Psoas muscle (tissue), 8 donors: Measurements from ENCODE around the gene WNT3. TPM values are rescaled to one million over a fixed set of nuclear protein-coding genes. Genes with fewer than 3 reads are reported as not detected.

Experiments used
- ATAC-seq, 4 donors: fragments of 200-7000 bp; cut with Tn5 transposase; one replicate each; pipeline ENCODE4 v1.9.1; 2020; ENCODE audit warnings: moderate library complexity in 3 of 4, mild to moderate bottlenecking in 2 of 4
- DNase-seq, 2 donors: peaks; one replicate each; pipeline ENCODE4 v3.0.0-alpha.2; 2020
- H3K27ac ChIP-seq: fragments of 200-600 bp; one replicate; pipeline ENCODE4 v1.8.0; 2022
- H3K27me3 ChIP-seq, 3 donors: fragments of 200-600 bp in 1 of 3; one replicate each; pipeline versions ENCODE4 v1.6.1 to v1.8.0; 2013 to 2022; ENCODE audit warnings: low read length in 2 of 3, mild to moderate bottlenecking in 2 of 3, moderate library complexity in 1 of 3; ENCODE audit not compliant: insufficient read depth in 3 of 3
- H3K36me3 ChIP-seq, 2 donors: fragments of 200-600 bp in 1 of 2; one replicate each; pipeline versions ENCODE4 v1.6.1 to v1.8.0; 2013 to 2022; ENCODE audit warnings: low read depth in 1 of 2, mild to moderate bottlenecking in 1 of 2, moderate library complexity in 1 of 2; ENCODE audit not compliant: insufficient read depth in 1 of 2
- H3K4me1 ChIP-seq: fragments of 200-600 bp; one replicate; pipeline ENCODE4 v1.8.0; 2022
- H3K4me3 ChIP-seq: fragments of 200-600 bp; one replicate; pipeline ENCODE4 v1.8.0; 2022; ENCODE audit warnings: mild to moderate bottlenecking
- H3K9me3 ChIP-seq: fragments of 200-600 bp; one replicate; pipeline ENCODE4 v1.8.0; 2022
- CTCF ChIP-seq: fragments of 200-600 bp; IDR thresholded peaks from one replicate; pipeline ENCODE4 v1.8.0; 2022; ENCODE audit warnings: antibody characterized with exemption
- WGBS, 3 donors: extraction: QIAGEN DNeasy Blood & Tissue Kit; methylation state at CpG; one replicate each; pipeline versions ENCODE4 v1.1.6 to v1.1.7; 2013; 5-methylcytosine and 5-hydroxymethylcytosine counted together
- intact Hi-C, 2 donors: fragments of 100-400 bp; cut with DNase I; formaldehyde crosslinking; loops; one replicate each; pipeline versions ENCODE4 v1.11.0 to v1.14.2; 2022
- polyA plus RNA-seq, 3 donors: library from polyadenylated mRNA; stranded (reverse); fragments of 200-250 nt; gene quantifications; one replicate each; pipeline ENCODE4 v1.2.3, GENCODE V29; 2013
- total RNA-seq, 4 donors: library from RNA; stranded (reverse); fragmentation: NEBNext Ultra II Directional in 2 of 4; extraction: Animal tissue kit (Norgen Biotek cat#: 25700) in 2 of 4; gene quantifications; one replicate each; pipeline versions ENCODE4 v1.2.1 to v1.2.4, GENCODE V29; 2021 to 2023
- donor health status: healthy with polysubstance abuse.
- donor health status: DM: no; HTN: no; CAD: no; lungs with moderate emphysema.
- donor health status: Bipolar disorder and iron deficiency.
- donor health status: healthy.
- donor health status: DM: yes; HTN: yes; CAD: no.
- donor health status: DM: no; HTN: no; CAD: no.
- donor health status: DM: no; HTN: no; CAD: no.
- donor health status: DM: yes; HTN: yes; CAD: no.

WNT3 gene
- total and polyA plus RNA-seq, 7 donors = 0.06 to 0.36 (median 0.10) TPM; not detected in 2

GRCh38 chr17:46810837-46811236 is 7.7 kb downstream of the WNT3 start:
- TF ChIP-seq CTCF = no peak
- H3K9me3 ChIP-seq = no peaks in the 10 kb centered on the region
- no peak for ATAC-seq
- no peaks in the 10 kb centered on the region for H3K36me3 ChIP-seq
- no peaks in the 10 kb centered on the region for H3K4me1 ChIP-seq
- H3K4me3 ChIP-seq = no peak overlapping the region
- no peak overlapping the region for H3K27ac ChIP-seq
- DNase-seq = no peak
- H3K27me3 ChIP-seq = peaks cover 0 to 37% (median 9%) of the 10 kb centered on the region in 3 donors
- WGBS, 3 donors = 81 to 83% (median 82%) methylated on average over 10 of the region's 10 CpGs
- intact Hi-C loops = no loop called here

- H3K4me3 ChIP-seq = no peak overlapping the region
- DNase-seq = no peak
- no peak for ATAC-seq
- H3K4me1 ChIP-seq = no peaks in the 10 kb centered on the region
- H3K27ac ChIP-seq = no peak overlapping the region
- H3K9me3 ChIP-seq = no peaks in the 10 kb centered on the region
- no peaks in the 10 kb centered on the region for H3K36me3 ChIP-seq
- WGBS, 3 donors = 64 to 72% (median 65%) methylated on average over 8 of the region's 8 CpGs
- H3K27me3 ChIP-seq = peaks cover 0 to 20% (median 5%) of the 10 kb centered on the region in 3 donors
- intact Hi-C loops = no loop called here
- no peak for TF ChIP-seq CTCF
These were observed 9.4 kb downstream of the WNT3 start for GRCh38 chr17:46809110-46809571.

- intact Hi-C loops = no loop called here
- no peak for ATAC-seq
- no peak for DNase-seq
- H3K36me3 ChIP-seq = no peaks in the 10 kb centered on the region
- H3K4me1 ChIP-seq = no peaks in the 10 kb centered on the region
- H3K9me3 ChIP-seq = no peaks in the 10 kb centered on the region
- H3K27me3 ChIP-seq = peaks cover 0 to 3% (median 0%) of the 10 kb centered on the region in 3 donors
- H3K27ac ChIP-seq = no peak overlapping the region
- no peak overlapping the region for H3K4me3 ChIP-seq
- TF ChIP-seq CTCF = no peak
- 88 to 92% (median 89%) methylated on average over 6 of the region's 6 CpGs for WGBS, 3 donors
These were observed 12.7 kb downstream of the WNT3 start for GRCh38 chr17:46805771-46806170.

DNA sequence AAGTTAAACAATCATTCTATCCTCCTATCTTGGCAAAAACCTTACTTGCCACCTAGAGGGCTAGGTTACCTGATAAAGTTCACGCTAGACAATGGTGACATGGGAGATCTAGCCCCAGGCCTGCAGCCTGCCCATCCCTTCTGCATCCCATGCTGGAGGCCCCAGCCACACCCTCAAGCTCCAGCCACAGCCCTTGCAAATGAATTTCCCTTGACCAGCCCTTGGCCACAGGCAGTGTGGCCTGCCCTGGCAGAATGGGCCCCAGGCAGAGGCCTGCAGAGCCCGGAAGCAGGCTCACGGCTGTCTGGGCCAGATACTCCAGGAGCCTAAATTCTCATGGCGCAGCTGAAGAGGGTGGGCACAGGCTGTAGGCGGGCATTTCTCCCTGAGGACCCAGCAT is 14.9 kb downstream of the WNT3 start:
- Histone ChIP-seq H3K4me1 (no peaks in the 10 kb centered on the region), H3K27ac (no peak overlapping the region), H3K4me3 (no peak overlapping the region), H3K9me3 (no peaks in the 10 kb centered on the region), H3K36me3 (no peaks in the 10 kb centered on the region), H3K27me3 (peaks cover 0 to 3% (median 0%) of the 10 kb centered on the region in 3 donors)
- DNase-seq (no peak), ATAC-seq (no peak)
- 88 to 90% (median 88%) methylated on average over 5 of the region's 5 CpGs for WGBS, 3 donors
- TF ChIP-seq CTCF = no peak
- intact Hi-C loops = no loop called here

GRCh38 chr17:46802800-46803199 is 15.7 kb downstream of the WNT3 start:
- Histone ChIP-seq H3K4me1 (no peaks in the 10 kb centered on the region), H3K9me3 (no peaks in the 10 kb centered on the region), H3K4me3 (no peak overlapping the region), H3K27ac (no peak overlapping the region), H3K27me3 (peaks cover 0 to 3% (median 0%) of the 10 kb centered on the region in 3 donors), H3K36me3 (no peaks in the 10 kb centered on the region)
- DNase-seq (no peak), ATAC-seq (no peak)
- TF ChIP-seq CTCF = no peak
- intact Hi-C loops = no loop called here
- 61 to 79% (median 63%) methylated on average over 7 of the region's 7 CpGs for WGBS, 3 donors
